RKO (cell line): ENCODE data around the gene DSN1.

Experiments
- DNase-seq: peaks from one replicate; pipeline ENCODE4 v3.0.0-alpha.2; 2016; ENCODE audit warnings: low spot score

The DSN1 gene

DNA sequence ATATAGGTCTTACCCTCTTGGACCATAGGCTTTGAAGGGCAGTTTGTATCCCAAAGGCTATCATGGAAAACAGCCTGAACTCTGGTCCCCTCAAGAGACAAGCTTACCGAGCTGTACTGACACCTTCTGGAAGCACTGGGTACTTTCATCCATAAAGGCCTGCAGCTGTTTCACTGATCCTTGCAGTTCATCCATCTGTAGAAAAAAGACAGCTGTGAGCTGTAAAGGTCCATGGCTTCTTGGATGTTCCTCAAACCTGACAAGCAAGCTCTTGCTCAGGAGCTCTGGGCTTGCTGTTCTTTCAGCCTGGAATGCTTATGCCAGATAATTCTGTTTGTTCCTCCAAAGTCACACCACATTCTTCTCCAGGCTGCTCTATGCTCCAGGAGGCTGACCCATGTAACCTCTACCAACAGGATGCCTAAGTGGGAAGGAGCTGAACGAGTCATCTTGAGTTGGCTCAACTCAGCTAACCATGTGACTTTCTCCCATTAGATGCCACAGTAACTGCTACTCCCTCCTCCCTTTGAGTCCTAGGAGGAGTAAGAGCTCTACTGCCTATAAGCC, 18.8 kb downstream of the DSN1 start:
- peak; percentile 81 for DNase-seq

DNA sequence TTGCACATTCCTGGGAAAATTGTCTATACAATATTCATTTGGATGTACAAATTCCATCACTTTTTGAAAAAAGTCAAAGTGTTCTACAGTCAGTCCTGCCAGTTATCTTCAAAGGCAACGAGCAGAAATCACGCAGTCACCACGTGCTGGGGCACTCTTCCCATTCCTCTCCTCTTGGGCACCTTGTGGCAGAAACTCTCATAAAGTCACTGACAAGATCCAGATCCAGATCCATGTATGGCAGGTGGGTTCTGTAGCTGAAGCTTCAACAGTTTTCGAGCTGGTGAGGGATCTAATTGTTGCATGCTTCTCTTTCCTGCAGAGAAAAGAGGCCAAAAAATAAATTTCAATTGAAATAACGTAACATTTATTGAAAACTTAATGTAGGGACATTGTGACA, 21.0 kb downstream of the DSN1 start:
- no peak for DNase-seq

DNA sequence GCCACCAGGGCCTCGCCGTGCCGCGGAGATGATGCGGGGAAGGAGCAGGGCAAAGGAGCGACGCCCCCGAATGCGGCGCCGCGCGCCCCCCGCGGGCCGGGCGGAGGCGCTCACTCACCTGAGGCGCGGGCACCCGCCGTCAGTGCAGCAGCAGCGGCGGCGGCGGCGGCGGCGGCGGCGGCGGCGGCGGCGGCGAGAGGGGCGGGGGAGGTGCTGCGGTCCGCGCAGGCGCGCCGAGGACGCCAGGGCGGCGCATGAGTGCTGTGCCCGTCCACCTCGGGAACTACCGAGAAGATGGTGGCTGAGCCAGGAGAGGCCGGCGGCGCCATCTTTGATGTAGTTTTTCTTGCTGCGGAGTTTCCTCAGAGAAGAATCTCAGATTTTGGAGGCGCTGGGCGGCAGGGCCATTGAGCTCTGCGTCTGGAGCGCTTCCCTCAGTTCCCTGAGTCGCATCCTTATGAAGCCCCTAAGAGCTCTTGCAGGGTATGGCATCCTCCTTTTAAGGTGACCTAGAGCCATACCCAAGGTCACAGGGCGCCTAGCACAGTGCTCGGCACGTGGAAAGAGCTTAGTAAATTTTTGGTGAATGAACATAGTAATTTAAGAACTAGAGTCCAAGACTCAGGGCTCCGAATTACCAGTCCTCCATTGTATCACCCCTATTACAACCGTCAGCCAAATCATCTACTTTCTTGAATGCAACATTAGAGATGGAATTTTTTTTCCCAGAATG, 27.5 kb downstream of the DSN1 start, which contains the start of gene NDRG3:
TSS of gene NDRG3 (minus strand) at position 164 of the 733 bp plus-strand sequence. CDS start 24,355 bp downstream, outside the sequence.
- peak; percentile 98 for DNase-seq

GRCh38 chr20:36745234-36745926, 28.2 kb downstream of the DSN1 start:
- peak; percentile 39 for DNase-seq

DNA sequence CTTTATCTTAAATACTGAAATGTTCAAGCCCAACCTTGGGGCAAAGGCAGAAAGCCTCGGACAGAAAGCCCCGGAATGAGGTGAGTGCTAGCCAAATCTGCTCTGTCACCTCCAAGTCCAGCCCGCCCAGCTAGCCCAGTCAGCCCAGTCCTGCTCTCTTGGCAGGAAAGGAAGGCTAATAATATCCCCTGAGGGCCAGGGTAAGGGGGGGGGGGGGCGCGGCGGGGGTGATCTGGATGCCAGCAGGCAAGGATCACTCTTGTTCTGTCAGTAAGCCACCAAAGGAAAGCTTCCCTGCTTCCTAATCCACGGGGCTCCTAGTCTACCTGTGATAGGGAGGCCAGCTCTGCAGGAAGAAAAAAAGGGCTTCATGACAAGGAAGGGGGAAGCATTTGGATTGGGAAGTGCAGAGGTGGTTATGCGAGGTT, 28.8 kb downstream of the DSN1 start:
- DNase-seq, result peak; percentile 48

- no peak for DNase-seq
Observed at GRCh38 chr20:36744243-36744642, 29.3 kb downstream of the DSN1 start.

DNA sequence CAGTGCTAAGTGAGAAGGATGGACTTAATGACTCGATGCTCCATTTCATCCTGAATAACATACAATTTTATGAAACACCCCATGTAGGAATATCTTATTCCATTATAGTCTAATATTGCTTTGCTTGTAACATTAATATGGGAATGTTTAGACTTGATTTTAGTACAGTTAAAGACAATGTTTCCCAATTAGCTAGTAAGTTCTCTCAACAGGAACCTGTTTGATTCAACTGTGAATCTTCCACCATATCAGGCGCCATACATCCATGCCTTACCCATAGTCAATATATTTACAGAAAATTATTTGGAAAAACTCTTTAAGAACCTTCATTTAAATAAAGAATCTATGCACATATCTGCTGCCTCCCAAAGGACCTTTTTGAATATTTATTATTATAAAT, 31.0 kb downstream of the DSN1 start:
- DNase-seq, result no peak

DNA sequence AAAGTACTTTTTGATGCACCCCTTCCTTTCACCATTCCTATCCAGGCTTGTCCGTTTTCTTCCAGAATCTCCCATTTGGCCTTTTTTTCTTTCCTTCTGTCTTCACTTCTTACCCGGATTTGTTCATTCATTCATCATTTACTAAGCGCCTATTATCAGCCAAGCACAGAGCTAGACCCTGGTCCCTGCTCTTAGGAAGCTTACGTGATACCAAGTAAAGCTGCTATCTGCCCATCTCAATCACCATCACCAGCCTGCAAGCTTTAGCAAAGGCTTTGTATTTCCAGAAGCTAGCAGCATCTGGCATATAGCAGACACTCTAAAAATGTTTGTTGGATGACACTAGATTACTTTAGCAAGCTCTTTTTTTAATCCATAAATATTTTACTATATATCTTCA, 32.5 kb downstream of the DSN1 start:
- no peak for DNase-seq

DNA sequence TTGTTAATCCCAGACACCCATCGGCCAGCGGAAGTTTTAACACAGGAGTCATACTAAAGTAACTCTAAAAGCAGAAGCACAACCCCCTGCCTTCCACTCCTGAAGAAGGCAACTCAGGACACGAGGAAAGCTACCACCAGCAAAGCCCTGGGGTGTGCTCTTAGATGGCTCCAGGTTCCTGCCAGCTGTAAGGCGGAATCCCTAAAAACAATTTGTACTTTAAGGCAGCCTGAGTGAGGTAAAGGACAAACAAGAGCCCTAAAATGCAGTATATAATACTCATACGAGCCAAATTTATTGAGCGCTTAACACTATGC, 36.4 kb downstream of the DSN1 start:
- no peak for DNase-seq

DNA sequence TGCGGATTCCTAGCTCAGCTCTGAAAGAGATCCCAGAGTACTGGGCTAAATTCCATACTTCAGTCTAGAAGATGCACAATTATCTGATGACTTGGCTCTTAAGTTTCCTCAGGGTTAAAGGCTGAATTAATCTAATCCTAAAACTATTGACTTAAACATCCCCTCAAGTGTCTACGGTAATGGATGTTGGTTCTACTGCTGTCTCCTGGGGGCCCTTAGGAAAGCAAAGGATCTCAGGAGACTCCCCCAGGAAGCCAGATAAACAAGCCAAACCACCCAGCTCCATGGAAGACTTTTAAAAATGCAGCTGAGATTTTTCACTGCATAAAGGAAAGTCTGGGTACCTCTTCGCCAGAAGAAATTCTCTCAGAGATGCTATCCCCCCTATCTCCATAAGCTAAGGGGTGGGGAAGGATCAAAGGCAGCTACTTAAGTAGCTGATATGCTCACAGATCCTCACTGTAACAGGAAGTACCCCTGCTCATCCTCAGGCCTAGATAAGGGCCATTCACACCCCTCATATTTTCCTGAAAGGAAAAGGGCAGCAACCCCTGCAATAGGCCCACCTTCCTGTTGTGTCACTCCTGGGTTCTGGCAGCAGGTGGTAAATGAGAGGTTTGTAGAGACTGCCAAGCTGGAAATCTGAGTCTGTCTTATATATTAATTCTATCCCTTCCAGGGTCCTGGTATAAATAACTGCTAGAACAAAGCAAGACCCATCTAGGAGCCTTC, 36.9 kb downstream of the DSN1 start:
- DNase-seq, result no peak

- no peak for DNase-seq
Observed at GRCh38 chr20:36732456-36732855, 41.1 kb downstream of the DSN1 start.

- DNase-seq, result peak; percentile 40
Observed at GRCh38 chr20:36728986-36729385, 44.6 kb downstream of the DSN1 start.

GRCh38 chr20:36726168-36726567, 47.4 kb downstream of the DSN1 start:
- DNase-seq, result no peak

DNA sequence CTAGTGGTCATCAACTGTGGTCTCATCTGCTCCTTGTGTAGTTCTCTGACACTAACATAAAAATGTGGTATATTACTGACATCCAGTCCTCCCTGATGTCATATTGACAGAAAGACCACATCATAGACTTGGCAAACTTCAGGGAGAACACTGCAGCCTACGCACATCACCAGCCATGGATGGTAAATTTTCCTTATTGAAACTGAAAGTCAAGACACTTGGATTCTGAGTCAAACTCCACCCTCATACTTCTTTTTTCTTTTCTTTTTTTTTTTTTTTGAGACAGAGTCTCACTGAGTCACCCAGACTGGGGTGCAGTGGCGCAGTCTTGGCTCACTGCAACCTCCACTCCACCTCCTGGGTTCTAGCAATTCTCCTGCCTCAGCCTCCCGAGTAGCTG, 53.1 kb downstream of the DSN1 start:
- no peak for DNase-seq

DNA sequence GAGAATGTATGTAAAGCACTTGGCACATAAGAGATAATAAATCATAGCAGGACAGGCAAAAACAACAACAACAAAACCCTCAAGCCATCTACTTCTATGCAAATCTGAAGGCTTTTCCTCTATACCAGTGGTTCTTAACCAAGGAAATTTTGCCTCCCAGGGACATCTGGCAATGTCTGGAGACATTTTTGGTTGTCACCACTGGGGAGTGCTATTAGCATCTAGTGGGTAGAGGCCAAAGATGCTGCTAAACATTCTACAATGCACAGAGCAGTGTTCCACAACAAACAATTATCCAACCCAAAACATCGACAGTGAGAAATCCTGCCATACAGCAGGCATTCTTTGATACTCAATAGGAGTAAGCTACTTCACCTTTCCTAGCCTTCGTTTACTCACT, 55.9 kb downstream of the DSN1 start:
- no peak for DNase-seq

DNA sequence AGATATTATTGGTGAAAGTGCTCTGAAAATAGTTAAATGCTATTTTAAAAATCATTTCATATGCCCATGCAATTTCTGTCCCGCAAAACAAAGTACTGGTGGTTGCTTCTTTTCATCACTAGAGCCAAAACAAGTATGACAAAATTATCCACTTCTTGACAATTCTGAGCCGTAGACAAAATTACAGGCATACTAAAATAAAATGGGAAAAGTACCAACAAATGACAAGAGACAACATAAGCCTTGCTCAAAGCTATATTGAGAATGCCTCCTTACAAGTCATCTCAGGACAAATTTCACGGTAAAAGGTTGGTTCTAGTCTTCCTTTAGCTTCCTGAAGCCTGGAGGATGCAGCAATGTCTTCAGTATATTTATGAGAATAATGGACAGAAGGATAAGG, 56.5 kb downstream of the DSN1 start:
- DNase-seq, result no peak

- no peak for DNase-seq
Observed at GRCh38 chr20:36712775-36713174, 60.8 kb downstream of the DSN1 start.

- DNase-seq, result no peak
Observed at GRCh38 chr20:36709126-36709525, 64.4 kb downstream of the DSN1 start.

- DNase-seq, result no peak
Observed at GRCh38 chr20:36703530-36703929, 70.0 kb downstream of the DSN1 start.
